Right lobe of liver (tissue), 4 donors: ENCODE results near the gene MICOS13.
A peak's percentile ranks its signal among the peaks of the same experiment; 100 is the strongest.

Experiments used
- POLR2A ChIP-seq: fragments of 450-650 bp; IDR thresholded peaks from one replicate; pipeline ENCODE4 v1.6.1; 2017; ENCODE audit warnings: antibody characterized with exemption, mild to moderate bottlenecking
- TF ChIP-seq, protein P1 (sequence below), 4 donors: fragments of 200-600 bp in 3 of 4; fragments of 450-650 bp in 1 of 4; IDR thresholded peaks; one replicate each; pipeline versions ENCODE4 v1.5.1 to v1.8.0; 2016 to 2022; ENCODE audit warnings: antibody characterized with exemption in 4 of 4, mild to moderate bottlenecking in 2 of 4
- donor health status: DM: no; HTN: no; CAD: no.
- donor health status: DM: no; HTN: no; CAD: no.
- donor health status: DM: no; HTN: yes; CAD: no.

DNA sequence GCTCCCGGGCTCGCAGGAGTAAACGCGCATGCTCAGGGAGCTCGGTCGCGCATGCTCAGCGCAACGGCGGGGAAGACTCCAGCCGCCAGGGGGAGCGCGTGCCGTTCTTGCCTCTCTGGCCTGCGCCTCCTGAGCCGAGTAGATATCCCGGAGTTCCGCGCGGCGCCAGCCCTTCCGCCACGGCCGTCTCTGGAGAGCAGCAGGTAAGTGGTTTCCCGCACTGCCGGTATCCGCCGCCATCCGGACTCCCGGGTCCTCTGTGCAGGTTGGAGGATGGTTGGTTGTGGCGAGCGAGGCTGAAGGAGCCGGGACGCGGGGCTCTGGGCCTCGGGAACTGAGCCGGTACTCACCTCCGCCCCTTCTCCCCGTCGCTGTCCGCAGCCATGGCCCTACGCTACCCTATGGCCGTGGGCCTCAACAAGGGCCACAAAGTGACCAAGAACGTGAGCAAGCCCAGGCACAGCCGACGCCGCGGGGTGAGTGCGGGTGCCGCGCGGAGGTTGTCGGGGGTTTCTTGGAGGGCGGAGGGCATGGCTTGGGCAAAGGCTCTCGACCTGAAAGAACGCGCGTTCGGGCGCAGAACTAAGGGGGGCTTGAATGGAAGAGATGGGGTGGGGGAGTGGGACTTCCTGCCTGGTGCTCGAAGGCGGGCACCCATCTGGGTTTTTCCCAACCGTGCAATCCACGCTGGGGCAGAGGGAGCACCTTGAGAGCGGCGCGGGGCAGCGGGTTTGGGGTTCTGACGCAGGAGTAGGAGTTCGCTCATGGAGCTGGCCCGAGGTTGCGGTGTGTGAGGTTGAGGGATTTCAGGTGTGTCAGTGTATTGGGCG is 10.0 kb upstream of the MICOS13 start, which contains the start of gene RPL36:
- TF ChIP-seq, protein P1, sequence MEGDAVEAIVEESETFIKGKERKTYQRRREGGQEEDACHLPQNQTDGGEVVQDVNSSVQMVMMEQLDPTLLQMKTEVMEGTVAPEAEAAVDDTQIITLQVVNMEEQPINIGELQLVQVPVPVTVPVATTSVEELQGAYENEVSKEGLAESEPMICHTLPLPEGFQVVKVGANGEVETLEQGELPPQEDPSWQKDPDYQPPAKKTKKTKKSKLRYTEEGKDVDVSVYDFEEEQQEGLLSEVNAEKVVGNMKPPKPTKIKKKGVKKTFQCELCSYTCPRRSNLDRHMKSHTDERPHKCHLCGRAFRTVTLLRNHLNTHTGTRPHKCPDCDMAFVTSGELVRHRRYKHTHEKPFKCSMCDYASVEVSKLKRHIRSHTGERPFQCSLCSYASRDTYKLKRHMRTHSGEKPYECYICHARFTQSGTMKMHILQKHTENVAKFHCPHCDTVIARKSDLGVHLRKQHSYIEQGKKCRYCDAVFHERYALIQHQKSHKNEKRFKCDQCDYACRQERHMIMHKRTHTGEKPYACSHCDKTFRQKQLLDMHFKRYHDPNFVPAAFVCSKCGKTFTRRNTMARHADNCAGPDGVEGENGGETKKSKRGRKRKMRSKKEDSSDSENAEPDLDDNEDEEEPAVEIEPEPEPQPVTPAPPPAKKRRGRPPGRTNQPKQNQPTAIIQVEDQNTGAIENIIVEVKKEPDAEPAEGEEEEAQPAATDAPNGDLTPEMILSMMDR (IDR thresholded peaks at IDR 0.05), result peak; percentile 97 to 99 (median 98)
- TF ChIP-seq POLR2A, result peak; percentile 94
